Stimulated activated naive CD4-positive, alpha-beta T cell (primary cell): ENCODE measurements around the gene TBX15.

Source experiments
- DNase-seq, 6 experiments: peaks; one replicate each; lab custom pipeline; 2025; lab: John Stamatoyannopoulos, UW

Gene TBX15

DNA sequence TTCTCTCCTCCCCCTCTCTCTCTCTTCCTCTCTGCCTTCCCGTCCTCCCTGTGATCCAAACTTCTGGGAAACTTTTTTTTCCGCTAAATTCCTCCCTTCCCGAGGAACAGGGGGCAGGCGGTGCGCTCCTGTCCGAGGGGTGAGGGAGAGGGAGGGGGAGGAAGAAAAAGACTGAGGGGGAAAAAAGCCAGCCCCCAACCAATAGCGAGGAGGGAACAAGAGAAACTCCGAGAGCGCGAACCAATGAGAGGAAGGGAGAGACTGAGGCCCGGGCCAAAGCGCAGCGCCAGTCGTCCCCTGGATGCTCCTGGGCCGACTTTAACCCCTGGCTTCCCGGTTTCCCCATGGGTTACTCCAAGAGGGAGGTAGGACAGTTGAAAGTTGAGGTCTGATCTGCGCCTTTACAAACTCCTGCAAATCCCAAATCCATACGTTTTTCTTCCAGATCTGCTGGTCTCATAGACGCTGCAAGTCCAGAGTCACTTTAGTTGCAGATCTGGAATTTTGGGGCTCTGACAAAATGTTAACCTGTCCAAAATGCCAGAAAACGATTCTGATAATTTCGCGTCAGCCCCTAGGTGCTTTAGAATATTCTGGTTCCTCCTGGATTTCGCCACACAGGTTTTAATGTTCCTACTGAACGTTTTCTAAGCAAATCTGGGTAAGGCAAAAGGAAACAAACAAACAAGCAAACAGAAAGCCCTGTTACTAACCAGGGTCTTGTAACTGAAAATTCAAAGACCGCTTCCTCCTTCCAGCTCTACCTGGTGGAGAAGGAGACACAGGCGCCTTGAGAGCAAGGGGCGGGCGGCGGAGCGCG, at the start of gene TBX15:
TSS of gene TBX15 (minus strand) at position 158 of the 820 bp plus-strand sequence. CDS start 548 bp downstream, outside the sequence.
- no peak for DNase-seq

DNA sequence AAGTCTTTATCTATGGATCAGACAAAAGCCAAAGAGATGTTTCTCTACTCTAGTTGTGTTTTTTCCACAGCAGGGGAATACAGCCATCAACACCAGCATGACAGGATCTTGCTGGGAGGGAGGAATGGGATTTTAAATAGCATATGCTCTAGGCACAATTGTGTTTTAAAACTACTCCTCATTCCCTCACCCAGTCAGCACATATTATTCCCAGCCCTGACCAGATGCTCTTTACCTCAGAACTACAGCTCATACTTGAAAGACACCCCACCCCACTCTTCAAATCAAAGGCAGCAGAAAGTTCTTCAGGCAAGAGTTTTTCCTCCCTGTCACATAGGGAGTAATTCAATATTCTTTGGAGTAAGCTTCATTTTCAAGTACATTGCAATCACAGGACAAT, 46.2 kb upstream of the TBX15 start:
- DNase-seq, result no peak

- no peak for DNase-seq
Measured at GRCh38 chr1:119032986-119033385, 44.8 kb upstream of the TBX15 start.

- no peak for DNase-seq
Measured at GRCh38 chr1:119027759-119028158, 39.6 kb upstream of the TBX15 start.

- DNase-seq, result no peak
Measured at GRCh38 chr1:119026956-119027355, 38.8 kb upstream of the TBX15 start.

- no peak for DNase-seq
Measured at GRCh38 chr1:119015547-119015946, 27.4 kb upstream of the TBX15 start.

DNA sequence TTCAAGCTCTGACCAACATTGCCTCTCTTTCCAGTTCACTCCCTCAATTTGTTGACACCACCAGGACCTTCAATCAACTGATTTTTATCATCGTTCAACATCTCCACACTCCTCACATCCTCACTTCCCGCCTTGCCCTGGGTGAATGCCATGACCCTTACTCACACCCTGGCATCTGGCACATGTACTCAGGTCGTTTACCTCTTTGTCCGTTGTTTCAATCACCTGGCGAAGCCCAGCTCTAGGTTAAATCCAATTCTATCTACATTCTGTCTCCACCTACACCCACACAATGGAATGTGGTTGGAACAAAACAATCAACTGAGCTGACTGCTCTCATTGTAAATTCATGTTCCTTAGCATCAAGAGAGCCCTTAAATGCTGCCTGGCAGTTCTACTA, 24.2 kb upstream of the TBX15 start:
- DNase-seq, result no peak

DNA sequence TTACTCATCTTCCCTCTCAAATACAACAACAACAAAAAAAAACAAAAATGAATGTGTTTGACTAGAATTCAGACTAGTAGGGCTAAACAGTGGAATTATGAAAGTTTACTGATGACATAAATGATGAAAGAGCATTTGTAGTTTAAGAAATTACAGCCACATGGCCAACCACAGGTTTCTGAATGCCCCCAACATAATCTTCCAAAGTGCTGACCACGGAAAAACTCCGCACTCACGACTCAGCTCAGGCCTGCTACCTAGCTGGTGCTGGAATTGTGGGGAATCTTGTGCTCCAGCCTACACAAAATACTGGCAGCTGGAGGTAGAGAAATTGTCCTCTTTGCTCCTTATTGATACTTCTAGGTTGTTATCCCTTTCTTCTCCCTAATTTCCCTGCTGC, 23.6 kb upstream of the TBX15 start:
- DNase-seq, result no peak

DNA sequence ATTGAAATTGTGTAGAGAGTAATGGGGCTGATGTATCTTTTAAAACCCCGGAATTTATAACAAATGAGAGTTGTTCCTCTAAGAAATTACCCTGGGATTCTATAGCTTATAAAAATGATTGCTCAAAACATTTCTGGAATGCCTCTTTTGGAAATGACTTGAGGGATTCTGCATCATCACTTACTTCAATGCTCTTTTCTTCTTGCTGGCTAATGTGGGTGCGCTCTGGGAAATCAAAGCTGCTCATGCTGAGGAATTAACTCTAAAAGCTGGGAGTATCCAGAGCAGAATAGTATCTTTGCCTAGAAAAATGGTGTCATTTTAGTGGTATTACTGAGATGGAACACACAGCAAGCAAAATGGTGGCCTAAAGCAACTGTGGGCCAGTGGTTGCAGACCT, 23.0 kb upstream of the TBX15 start:
- DNase-seq, result no peak

- no peak for DNase-seq
Measured at GRCh38 chr1:119010201-119010600, 22.1 kb upstream of the TBX15 start.

DNA sequence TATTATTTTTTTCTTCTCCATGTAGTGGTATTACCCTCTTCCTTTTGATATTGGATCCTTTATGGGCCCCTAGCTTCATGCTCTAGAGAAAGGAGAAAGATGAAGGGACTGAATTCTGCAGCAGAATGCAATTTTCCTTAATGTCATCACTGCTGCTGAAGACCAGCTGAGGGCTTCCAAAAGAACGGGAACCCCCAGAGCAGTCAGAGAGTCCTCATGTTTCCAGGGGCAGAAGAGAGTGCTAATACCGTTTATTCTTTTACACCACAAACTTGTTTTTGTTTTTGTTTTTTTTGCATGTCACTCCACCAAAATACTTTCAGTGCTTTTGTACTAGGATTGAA, 21.1 kb upstream of the TBX15 start:
- no peak for DNase-seq

- DNase-seq, result no peak
Measured at GRCh38 chr1:119008483-119009311, 20.6 kb upstream of the TBX15 start.

GRCh38 chr1:119007670-119008482, 19.7 kb upstream of the TBX15 start:
- DNase-seq, result no peak

GRCh38 chr1:119007339-119007669, 19.2 kb upstream of the TBX15 start:
- DNase-seq, result no peak

DNA sequence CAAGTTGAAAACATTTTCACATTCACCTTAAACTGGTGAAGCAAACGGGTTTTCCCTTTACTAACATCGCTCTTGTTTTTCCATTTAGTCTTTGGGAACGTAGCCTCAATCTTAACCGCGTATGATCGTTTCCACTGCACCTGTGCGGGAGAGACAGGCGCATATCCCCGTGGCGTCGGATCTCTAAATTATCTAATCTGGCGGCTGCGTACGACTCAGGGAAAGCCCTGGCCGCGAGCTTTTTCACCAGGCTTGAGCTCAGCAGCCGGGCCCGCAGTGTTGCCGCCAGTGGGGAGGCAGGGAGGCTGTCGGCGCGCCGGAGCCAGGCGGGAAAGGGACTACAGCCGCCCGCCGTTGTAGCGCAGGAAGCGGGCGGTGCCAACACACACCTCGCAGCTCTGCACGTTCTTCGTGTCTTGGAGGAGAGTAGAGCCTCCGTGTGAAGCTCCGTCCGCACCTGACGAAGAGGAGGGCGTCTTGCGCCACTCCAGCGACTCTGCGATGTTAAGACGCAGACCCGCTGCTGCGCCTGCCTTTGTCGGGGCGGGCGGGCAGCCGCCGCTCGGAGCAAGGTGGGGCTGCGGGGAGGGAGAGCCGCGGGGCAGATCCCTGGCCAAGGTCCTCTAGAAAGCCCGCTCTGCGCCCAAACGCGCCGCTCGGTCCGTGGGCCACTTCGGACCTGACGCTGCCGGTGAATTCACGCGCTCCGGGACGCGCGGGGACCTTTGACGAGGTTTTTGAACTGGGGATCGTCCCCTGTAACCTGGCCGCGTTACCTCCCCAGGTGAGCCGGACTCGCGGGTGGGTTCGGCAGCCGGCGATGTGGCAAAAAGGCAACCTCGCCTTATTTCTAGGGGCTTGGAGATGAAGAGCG, 18.5 kb upstream of the TBX15 start:
- no peak for DNase-seq

DNA sequence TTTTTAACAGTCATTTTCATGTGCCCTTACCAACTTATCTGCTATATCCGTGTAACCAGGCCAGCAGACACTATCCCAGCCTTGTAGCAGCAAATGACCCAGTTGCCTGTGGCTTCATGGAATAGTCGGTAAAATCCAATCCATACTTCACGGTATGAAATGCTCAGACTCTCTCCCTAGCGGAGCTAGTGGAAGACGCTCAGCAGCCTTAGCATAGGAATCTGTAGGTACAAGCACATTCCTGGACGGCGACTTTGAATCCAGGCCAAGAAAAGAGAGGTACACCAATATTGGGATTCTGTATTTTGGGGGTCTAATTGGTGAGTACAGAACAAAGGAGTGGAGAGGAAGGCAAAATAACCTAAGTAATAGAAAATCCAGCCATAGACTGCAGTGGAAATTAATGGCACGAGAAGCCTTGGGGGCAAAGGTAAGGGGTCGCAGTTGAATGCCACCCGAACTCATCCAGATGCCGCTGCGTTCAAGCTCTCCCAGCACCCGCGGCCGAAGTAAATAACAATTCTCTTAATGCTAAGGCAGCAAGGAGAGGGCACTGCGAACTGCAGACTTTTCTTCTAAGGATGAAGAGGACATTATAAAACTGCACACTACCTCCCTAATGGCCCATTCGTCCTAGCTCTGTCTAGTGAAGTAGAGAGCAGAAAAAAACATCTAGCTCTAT, 17.7 kb upstream of the TBX15 start:
- no peak for DNase-seq

DNA sequence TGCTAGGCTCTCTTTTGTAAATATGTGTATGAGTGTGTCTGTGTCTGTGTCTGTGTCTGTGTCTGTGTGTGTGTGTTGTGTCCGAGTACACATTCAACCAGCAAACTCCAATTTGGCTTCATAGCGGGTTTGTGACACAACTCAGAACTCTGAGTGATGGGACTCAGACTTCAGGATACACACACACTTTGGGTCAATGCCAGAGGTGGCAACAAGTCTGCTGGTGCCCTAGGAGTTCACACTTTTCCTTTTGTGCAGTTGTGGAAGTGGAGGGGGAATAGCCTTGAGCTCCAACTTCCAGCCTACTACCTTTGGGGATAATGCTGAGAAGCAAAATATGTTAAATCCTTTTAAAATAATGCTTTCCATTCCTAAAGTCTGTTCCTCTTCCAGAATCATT, 16.6 kb upstream of the TBX15 start:
- DNase-seq, result no peak

- no peak for DNase-seq
Measured at GRCh38 chr1:119004129-119004527, 16.0 kb upstream of the TBX15 start.

- DNase-seq, result no peak
Measured at GRCh38 chr1:119003413-119004128, 15.4 kb upstream of the TBX15 start.

GRCh38 chr1:119002028-119002686, 14.0 kb upstream of the TBX15 start:
- DNase-seq, result no peak
